HG03354 (cell line): Measurements from ENCODE around the gene SRR.
"Not testable (repeated sequence)": the region's sequence is repeated elsewhere in the genome, so short reads cannot be mapped to it uniquely, and the experiment has no call there.

Experiments used
- ATAC-seq: cut with Tn5 transposase; IDR thresholded peaks from one replicate; pipeline ENCODE4 v1.9.1; 2021; ENCODE audit warnings: mild to moderate bottlenecking; ENCODE audit not compliant: unreplicated experiment, poor library complexity, severe bottlenecking

Gene SRR

DNA sequence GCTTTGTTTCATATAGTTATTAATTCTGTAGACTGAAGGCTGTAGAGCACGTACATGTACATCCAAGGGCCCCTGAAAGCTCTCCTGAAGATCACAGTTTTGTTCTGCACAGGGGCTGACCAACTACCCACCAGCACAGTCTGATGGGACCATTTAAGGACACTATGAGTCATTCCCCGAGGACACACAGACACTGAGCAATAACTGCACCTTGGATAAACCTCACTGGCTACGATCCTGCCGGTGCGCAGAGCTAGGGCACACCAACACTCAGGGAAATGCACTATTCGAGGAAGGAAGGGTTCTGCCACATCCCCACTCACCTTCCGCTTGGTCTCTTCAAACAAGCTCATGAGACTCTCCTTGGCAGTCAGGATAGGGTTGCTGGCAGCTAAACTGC lies 20.4 kb upstream of the SRR start:
- no peak for ATAC-seq

DNA sequence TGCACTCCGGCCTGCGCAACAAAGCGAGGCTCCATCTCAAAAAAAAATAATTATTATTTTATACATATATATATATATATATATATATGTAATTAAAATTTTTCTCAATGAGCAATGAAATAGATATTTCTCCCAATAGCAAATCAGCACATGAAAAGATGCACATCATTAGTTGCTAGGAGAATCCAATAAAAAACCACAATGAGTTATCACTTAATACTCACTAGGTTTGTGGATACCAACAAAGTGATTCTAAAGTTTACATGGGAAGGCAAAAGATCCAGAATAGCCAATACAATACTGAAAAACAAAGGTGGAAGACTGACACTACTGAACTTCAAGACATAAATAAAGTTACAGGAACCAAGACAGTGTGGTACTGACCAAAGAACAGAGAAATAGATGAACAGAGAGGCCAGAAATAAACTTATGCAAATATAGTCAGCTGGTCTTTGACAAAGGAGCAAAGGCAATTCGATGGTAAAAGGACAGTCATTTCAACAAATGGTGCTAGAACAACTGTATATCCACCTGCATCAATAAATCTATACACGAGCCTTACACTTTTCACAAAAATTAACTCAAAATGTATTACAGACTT lies 13.8 kb upstream of the SRR start:
- ATAC-seq: no peak

DNA sequence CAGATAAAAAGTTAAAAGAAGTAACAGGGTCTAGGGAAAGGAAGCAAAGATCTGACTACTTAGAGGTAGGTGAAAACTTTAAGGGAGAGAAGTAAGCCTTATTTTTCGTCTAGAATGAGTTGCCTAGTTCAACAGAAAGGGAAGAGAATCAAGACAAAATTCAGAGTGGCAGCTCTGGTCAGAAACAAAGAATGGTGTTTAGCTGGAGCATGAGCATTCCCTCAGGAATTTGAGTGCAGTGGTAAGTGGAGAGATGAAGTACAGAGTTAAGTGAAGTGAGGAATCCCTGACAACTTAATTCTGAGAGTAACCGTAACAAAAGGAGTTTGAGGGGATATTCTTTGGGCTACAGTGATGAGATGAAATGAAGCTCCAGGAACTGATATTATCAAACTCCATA lies 11.7 kb upstream of the SRR start:
- ATAC-seq: no peak

DNA sequence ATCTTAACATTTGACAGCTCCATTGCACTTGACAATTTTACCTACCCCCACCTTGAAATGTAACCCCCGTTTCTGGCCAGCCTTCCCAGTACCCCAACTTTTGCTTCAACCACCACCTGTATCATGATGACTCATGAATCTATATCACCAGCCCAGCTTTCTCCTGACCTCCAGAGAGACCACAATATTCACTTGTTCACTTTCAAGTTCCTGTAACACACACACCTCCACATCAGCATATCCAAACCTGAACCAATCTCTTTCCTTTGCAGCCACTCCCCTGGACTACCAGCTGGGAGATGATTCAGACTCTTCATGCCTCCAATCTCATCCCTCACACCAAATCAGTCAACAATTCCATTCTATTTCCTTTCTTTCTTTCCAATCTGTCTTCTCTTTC lies 8.2 kb upstream of the SRR start:
- no peak for ATAC-seq

DNA sequence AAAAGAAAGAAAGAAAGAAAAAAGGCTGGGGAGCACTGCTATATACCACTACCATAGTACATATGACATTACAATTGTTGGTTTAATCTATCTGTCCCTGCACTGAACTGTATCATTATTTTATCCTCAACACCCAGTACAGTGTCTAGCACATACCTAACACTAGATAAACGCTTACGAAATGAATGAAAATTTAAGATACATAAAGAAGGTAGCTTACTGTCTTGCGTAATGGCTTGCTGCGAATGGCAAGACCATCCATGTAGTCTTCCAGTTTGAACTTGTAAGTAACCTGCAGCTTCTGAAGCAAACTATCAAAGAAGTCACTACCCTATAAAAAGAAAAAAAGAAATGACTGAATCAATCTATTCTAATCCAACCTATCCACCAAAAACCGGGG lies 6.7 kb upstream of the SRR start:
- ATAC-seq: no peak

DNA sequence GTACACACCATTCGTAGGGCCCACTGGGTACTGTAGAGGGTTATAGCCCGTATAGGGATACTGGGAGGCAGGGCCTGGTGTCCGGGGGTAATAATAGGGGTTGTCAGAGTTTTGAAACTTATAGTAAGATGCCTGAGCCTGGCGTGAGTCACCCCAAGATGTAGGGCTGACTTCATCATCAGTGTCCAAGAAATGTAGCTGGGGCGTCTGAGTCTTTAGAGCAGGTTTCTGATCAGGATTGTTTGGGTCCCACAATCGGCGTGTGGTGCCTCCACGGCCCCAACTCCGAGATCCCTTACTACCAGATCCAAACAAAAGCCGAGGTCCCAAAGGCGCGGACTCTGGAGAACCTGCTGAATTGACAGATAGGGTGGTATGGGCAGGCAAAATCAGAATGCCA lies 4.6 kb upstream of the SRR start:
- ATAC-seq: no peak

DNA sequence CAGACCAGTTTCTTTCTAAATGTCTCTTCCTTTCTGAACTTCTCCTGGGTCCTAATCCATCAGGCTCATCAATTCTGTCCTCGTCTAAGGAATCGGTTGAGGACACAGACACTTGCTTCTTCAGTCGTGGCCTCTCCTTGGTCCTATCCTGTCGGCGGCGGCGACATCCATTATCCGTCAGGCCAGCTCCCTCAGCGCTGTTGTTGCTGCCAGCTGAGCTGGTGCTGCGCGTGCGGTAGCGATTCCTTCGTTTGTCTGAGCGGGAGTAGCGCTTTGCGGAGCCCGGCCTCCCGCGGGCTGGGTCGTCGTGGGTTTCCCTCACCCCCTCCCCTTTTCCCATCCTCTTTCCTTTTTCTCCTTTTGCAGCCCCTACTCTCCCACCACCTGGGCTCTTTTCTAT lies 4.0 kb upstream of the SRR start:
- no peak for ATAC-seq

DNA sequence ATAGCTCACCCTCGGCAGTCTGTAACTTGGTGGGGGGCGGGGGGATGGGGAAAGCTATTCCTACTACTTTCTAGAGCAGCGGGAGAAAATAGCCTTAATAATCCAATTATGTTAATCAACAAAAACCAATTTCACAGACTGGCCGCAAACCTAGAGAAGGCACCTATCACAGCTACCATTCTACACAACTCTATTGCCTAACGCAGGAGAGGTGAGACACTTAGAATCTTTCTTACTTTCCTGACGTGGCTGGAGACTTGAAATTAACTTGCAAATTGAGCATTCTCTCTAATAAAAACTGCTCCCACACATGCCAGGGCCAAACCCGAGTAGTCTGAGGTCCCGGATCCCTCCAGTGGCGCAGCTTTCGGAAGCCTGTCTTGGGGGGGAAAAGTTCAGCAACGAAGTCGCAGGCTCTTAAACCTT lies 959 bp upstream of the SRR start:
- ATAC-seq: peak; percentile 10

DNA sequence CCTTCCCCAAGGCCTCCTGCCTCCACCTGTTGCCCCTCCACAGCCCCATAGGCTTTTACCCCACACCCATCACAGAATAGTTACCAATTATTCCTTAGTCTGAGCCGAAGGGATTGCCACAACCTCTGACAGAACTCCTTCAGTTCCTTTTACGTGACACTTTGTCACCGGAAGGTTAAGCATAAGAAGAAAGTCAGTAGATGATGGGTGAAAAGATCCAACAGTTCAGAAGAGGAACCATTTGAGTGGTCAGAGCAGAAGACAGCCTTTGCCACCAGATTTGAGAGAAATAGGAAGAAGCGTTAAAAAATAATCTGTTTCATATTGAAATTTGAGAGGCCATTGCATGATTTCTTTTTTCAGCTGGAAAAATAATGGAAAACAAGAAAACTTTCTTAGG lies 1.2 kb downstream of the SRR start:
- ATAC-seq: no peak

DNA sequence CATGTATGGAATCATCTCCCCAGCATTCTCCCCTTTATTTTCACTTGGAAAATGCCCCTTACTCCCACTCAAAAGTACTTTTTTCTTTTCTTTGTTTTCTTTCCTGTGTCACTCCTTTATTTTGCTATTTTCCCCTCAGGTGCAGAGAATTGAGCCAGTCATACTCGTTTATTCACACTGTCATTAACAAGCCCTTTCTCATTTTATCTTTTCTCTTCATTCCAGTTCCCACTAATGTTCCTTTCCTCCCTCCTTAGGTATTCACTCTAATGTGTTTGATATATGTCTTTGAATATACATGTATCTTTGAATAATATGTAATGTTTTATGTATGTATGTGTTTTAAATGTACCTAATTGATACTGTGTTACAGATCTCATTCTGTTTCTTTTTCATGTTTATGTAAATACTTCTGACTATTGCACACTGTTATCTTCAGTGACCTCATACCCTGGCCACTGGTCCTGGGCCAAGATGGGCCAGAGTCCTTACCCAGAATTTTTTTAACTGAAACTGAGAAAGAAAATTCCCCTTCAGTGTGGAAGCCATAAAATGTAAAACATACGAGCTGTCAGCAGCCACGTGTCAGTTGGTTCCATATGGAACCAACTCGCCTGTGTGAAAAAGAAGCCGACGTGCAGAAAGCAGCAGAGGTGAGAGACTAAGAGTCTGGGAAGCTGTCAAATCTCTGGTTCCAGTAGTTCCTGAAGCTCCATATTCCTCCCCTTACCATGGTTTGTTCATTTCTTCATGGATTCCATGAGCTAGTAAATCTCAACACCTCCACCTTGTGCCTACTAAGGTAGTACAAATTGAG lies 5.8 kb downstream of the SRR start:
- no peak for ATAC-seq

DNA sequence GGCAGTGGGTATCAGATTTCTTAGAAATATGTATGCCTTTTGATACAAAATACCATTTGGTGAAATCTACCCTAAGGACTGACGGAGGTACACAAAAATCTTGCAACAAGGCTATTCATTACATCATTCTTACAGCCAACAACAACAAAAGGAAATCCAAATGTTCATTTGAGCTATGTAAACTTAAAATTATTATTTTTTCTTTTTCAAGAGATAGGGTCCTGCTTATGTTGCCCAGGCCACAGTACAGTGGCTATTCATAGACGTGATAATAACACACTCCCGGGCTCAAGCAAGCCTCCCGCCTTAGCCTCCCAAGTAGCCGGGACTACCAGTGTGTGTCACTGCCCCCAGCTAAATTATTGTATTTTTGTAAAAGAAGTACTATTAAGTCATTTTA lies 9.0 kb downstream of the SRR start:
- no peak for ATAC-seq

DNA sequence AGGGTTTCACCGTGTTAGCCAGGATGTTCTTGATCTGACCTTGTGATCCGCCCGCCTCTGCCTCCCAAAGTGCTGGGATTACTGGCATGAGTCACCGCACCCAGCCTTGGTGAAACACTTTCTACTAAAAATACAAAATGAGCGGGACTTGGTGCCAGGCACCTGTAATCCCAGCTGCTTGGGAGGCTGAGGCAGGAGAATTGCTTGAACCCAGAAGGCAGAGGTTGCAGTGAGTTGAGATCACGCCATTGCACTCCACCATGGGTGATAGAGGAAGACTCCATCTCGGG lies 13.1 kb downstream of the SRR start:
- ATAC-seq: not testable (repeated sequence)

DNA sequence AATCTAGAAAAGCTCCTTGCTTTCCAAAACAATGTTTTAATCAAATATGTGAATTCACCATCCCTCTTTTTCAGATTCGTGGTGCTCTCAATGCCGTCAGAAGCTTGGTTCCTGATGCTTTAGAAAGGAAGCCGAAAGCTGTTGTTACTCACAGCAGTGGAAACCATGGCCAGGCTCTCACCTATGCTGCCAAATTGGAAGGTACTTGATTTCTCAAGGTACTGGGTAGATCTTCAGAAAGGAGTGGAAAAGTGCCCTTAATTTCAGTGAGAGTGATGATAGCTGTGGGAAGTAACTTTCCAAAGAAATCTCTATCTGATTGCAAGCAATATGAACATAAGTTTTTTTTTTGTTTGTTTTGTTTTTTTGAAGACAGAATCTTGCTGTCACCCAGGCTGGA lies 14.0 kb downstream of the SRR start:
- ATAC-seq: no peak

DNA sequence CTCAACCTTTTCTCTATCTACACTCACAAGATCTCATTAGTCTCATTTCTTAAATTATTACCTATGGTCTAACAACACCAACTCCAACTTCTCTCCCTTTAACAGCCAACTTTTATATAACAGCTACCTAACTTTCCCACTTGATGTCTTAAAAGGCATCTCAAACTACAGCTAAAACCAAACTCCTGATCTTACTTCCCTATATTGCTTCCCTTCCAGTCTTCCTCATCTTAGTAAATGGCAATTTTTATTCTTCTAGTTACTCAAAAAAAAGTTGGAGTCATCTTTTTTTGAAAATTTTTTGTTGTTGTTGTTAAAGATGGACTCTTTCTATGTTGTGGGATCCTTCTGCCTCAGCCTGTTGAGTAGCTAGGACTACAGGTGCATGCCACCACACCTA lies 15.3 kb downstream of the SRR start:
- no peak for ATAC-seq

DNA sequence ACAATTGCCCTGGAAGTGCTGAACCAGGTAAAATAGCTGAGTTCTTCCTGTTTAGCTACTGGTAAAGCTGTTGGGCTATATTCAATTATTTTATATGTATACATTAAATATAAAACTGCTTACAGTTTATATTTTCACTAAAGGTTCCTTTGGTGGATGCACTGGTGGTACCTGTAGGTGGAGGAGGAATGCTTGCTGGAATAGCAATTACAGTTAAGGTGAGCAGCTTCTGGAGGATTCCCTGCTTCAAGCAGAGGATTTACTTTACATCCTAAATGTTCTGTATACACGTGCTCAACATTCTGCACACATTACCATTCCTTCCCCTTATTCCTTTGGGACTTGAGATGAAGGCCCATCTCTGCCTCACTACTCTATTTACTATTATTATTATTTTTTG lies 17.6 kb downstream of the SRR start:
- ATAC-seq: no peak

DNA sequence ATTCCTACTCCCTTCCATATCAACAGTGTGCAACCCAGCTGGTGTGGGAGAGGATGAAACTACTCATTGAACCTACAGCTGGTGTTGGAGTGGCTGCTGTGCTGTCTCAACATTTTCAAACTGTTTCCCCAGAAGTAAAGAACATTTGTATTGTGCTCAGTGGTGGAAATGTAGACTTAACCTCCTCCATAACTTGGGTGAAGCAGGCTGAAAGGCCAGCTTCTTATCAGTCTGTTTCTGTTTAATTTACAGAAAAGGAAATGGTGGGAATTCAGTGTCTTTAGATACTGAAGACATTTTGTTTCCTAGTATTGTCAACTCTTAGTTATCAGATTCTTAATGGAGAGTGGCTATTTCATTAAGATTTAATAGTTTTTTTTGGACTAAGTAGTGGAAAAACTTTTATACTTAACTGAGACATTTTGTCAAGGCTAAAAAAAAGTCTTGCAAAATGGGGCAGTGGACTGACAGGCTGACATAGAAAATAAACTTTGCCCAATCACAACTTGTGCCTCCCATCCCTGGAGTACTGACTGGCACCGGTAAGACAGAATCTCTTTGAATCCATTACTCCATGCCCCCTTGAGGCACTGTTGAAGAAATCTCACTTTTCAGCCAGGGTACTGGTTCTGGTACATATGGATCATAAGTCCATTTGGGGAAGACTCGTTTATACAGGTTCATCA lies 20.0 kb downstream of the SRR start:
- ATAC-seq: no peak

DNA sequence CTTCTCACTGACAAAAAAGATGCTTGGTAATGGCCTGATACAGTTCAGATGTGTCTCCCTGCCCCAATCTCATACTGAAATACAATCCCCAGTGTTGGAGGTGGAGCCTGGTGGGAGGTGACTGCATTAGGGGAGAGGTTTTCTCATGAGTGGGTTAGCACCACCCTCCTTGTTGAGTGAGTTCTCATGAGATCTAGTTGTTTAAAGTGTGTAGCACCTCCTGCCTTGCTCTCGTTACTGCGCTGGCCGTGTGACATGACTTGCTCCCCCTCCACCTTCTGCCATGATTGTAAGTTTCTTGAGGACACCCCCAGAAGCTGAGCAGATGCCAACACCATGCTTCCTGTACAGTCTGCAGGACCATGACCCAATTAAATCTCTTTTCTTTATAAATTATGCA lies 27.6 kb downstream of the SRR start:
- no peak for ATAC-seq

DNA sequence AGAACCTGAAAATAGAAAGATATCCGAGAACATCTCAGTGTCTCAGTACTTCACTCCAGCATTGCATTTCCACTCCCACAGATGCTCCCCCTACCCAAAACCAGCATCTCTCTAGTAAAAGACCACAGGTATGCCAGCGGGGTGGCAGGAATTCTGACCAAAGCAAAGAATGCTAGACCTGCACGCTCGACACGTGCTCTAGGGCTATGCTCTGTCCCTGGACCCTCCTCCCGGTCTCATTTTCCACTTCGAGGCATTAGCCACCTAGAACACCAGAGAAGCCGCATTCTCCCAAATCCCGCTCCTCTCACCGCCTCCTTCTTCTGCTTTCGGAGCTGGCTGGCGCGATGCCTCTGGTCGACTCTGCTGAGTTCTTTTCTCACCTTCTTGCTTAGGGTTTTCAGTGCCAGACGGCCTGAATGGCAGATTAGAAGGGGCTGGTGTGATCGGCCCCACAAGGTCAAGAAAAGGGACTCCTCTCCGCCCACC lies 32.0 kb downstream of the SRR start:
- ATAC-seq: no peak

DNA sequence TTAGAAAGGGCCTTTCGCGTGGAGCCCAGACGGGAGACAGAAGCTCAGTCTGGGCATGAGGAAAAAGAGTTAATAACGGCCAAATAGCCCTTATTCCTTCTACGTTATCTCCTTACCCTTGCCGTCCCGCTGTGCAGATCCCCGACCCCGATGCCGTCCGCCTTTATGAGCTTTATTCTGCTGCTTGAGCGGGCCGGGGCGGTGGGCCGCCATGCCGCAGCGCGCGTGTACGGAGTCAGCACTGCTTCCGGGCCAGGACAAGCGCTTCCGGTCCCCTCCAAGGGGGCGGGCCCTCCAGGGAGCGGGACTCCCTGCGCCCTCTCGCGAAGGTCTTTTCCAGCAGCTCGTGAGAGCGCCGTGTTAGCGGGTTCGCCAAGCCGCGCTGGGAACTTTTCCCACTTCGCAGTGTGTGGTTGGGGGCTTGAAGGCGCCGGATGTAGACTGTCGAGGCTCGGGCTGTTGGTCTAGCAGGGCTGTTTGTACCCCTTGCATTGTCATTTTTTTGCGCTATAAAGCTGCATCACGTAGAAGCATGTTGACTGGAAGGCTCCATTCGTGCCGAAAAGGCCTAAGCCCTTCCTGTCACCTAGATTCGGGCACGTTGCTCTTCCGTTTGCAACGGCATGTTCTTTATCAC lies 32.6 kb downstream of the SRR start, which contains the start of gene TSR1:
TSR1 (minus strand) TSS at position 243 of the 637 bp plus-strand sequence; CDS start at position 213, 30 bp downstream.
- ATAC-seq: peak; percentile 86

DNA sequence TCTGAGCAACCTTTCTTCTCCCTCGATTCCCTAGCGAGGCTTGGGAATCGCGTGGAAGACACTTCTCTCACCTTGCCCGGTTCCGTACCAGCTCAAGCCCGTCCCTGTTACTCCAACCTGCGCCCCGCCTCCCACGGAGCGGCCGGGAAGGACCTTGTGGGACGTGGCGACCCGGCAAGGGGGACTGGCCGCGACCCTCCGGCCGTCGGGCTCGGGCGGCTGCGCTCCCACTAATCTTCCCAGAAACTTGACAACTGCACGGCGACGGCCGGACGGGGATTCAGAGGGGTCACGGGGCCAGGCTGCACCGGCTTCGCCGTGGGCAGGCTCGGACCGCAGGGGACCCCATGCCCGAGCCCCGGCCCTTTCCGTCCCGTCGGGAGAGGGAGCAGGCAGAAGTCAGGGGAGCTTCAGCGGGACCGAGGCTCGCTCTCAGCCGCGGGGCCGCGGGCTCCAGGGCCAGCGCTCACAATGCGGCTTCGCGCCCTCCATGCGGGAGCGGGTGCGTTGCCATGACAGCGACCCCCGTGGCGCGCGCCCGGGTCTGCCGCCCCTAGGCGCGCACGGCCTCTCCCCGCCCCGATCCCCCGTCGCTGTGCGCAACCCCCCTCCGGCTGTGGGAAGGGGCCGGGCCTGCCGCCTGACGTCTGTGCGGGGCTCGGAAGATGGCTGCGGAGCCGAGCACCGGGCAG lies 33.2 kb downstream of the SRR start, which contains the start of gene SGSM2:
SGSM2 (plus strand) TSS at position 650 of the 692 bp plus-strand sequence. CDS start 188 bp downstream, outside the sequence.
- ATAC-seq: peak; percentile 34
